BLaER1 treated with 17β-estradiol and CSF1 and Interleukin-3, amounts not matched to agents 10 nM and 100 nM (cell line): ENCODE measurements around the gene ERAP2.

Source experiments
- H3K27ac ChIP-seq, 11 experiments: shearing (Covaris generic); formaldehyde crosslinking; 2 replicates each; pipeline ENCODE4 v1.8.1; 2022
- H3K27me3 ChIP-seq, 11 experiments: shearing (Covaris generic); formaldehyde crosslinking; 2 replicates each; pipeline ENCODE4 v1.8.1; 2022
- H3K36me3 ChIP-seq, 11 experiments: shearing (Covaris generic); formaldehyde crosslinking; 2 replicates each; pipeline ENCODE4 v1.8.1; 2022
- H3K4me1 ChIP-seq, 10 experiments: shearing (Covaris generic); formaldehyde crosslinking; 2 replicates each; pipeline ENCODE4 v1.8.1; 2022
- H3K4me2 ChIP-seq, 11 experiments: shearing (Covaris generic); formaldehyde crosslinking; 2 replicates each; pipeline ENCODE4 v1.8.1; 2022
- H3K4me3 ChIP-seq, 10 experiments: shearing (Covaris generic); formaldehyde crosslinking; 2 replicates each; pipeline ENCODE4 v1.8.1; 2022
- H3K9ac ChIP-seq, 11 experiments: shearing (Covaris generic); formaldehyde crosslinking; 2 replicates each; pipeline ENCODE4 v1.8.1; 2022
- H3K9me3 ChIP-seq, 11 experiments: shearing (Covaris generic); formaldehyde crosslinking; replicated peaks in 1 of 11; 2 replicates each; pipeline ENCODE4 v1.8.1; 2022
- H4K20me1 ChIP-seq, 11 experiments: shearing (Covaris generic); formaldehyde crosslinking; 2 replicates each; pipeline ENCODE4 v1.8.1; 2022
- Cebpa-rat ChIP-seq, 11 experiments: shearing (Covaris generic); IDR thresholded peaks; 2 replicates each; pipeline ENCODE4 v1.8.1; 2022

ERAP2 gene

GRCh38 chr5:96931605-96932004 lies 55.3 kb downstream of the ERAP2 start:
- Histone ChIP-seq H3K4me2 (peak overlapping the region; percentile 82 to 97 (median 90)), H4K20me1 (no peaks in the 10 kb centered on the region), H3K4me1 (peaks cover 42 to 52% (median 51%) of the 10 kb centered on the region in 10 experiments), H3K36me3 (no peaks in the 10 kb centered on the region), H3K27ac (peak overlapping the region in 9 of 11 experiments; percentile 92 to 98 (median 95); a peak in 17 of 22 replicates), H3K9me3 (peaks cover 0 to 4% (median 0%) of the 10 kb centered on the region in 11 experiments; a peak in 2 of 22 replicates), H3K27me3 (no peaks in the 10 kb centered on the region), H3K9ac (peak overlapping the region in 3 of 11 experiments; percentile 1 to 97 (median 22); a peak in 3 of 22 replicates), H3K4me3 (peak overlapping the region in 1 of 10 experiments; percentile 76; a peak in 2 of 20 replicates)
- no peak for TF ChIP-seq Cebpa-rat (IDR thresholded peaks at IDR 0.05)

GRCh38 chr5:96932026-96932425 lies 55.7 kb downstream of the ERAP2 start:
- peaks cover 42 to 55% (median 50%) of the 10 kb centered on the region in 10 experiments for H3K4me1 ChIP-seq
- H3K27ac ChIP-seq = peak overlapping the region in 10 of 11 experiments; percentile 85 to 98 (median 95); a peak in 19 of 22 replicates
- H3K4me2 ChIP-seq = peak overlapping the region; percentile 82 to 97 (median 90)
- peaks cover 0 to 4% (median 0%) of the 10 kb centered on the region in 11 experiments; a peak in 3 of 22 replicates for H4K20me1 ChIP-seq
- no peak for TF ChIP-seq Cebpa-rat (IDR thresholded peaks at IDR 0.05)
- H3K9me3 ChIP-seq = peaks cover 0 to 4% (median 0%) of the 10 kb centered on the region in 11 experiments; a peak in 2 of 22 replicates
- peak overlapping the region in 8 of 10 experiments; percentile 74 to 90 (median 80); a peak in 13 of 20 replicates for H3K4me3 ChIP-seq
- no peaks in the 10 kb centered on the region for H3K36me3 ChIP-seq
- H3K9ac ChIP-seq = peak overlapping the region in 7 of 11 experiments; percentile 89 to 97 (median 91); a peak in 7 of 22 replicates
- H3K27me3 ChIP-seq = no peaks in the 10 kb centered on the region

- Histone ChIP-seq H3K27ac (peak overlapping the region; percentile 78 to 98 (median 95)), H3K36me3 (no peaks in the 10 kb centered on the region), H3K27me3 (no peaks in the 10 kb centered on the region), H3K9me3 (peaks cover 0 to 1% (median 0%) of the 10 kb centered on the region in 11 experiments; a peak in 1 of 22 replicates), H3K4me1 (peaks cover 55 to 69% (median 64%) of the 10 kb centered on the region in 10 experiments), H3K4me2 (peak overlapping the region; percentile 82 to 97 (median 90)), H4K20me1 (peaks cover 0 to 22% (median 11%) of the 10 kb centered on the region in 11 experiments; a peak in 12 of 22 replicates), H3K4me3 (peak overlapping the region; percentile 74 to 90 (median 78)), H3K9ac (peak overlapping the region; percentile 89 to 97 (median 92))
- TF ChIP-seq Cebpa-rat (IDR thresholded peaks at IDR 0.05) = no peak
Measured at GRCh38 chr5:96933764-96934707, 57.7 kb downstream of the ERAP2 start.

GRCh38 chr5:96934708-96935558 lies 58.6 kb downstream of the ERAP2 start:
- Histone ChIP-seq H3K36me3 (no peaks in the 10 kb centered on the region), H3K4me2 (peak overlapping the region; percentile 82 to 97 (median 90)), H3K27ac (peak overlapping the region; percentile 78 to 98 (median 95)), H3K27me3 (no peaks in the 10 kb centered on the region), H4K20me1 (peaks cover 0 to 30% (median 11%) of the 10 kb centered on the region in 11 experiments; a peak in 12 of 22 replicates), H3K4me3 (peak overlapping the region; percentile 74 to 90 (median 78)), H3K9me3 (no peaks in the 10 kb centered on the region), H3K4me1 (peaks cover 50 to 66% (median 59%) of the 10 kb centered on the region in 10 experiments), H3K9ac (peak overlapping the region; percentile 89 to 97 (median 92))
- no peak for TF ChIP-seq Cebpa-rat (IDR thresholded peaks at IDR 0.05)

- Histone ChIP-seq H3K4me1 (peaks cover 41 to 61% (median 50%) of the 10 kb centered on the region in 10 experiments), H4K20me1 (peaks cover 0 to 35% (median 11%) of the 10 kb centered on the region in 11 experiments; a peak in 12 of 22 replicates), H3K9ac (peak within 1 kb of the TSS; percentile 89 to 97 (median 92)), H3K27ac (peak within 1 kb of the TSS; percentile 80 to 98 (median 95)), H3K36me3 (peaks cover 0 to 5% (median 0%) of the 10 kb centered on the region in 11 experiments; a peak in 4 of 22 replicates), H3K9me3 (no peaks in the 10 kb centered on the region), H3K4me3 (peak within 1 kb of the TSS; percentile 74 to 90 (median 78)), H3K27me3 (no peaks in the 10 kb centered on the region), H3K4me2 (peak within 1 kb of the TSS; percentile 82 to 97 (median 90))
- no peak for TF ChIP-seq Cebpa-rat (IDR thresholded peaks at IDR 0.05)
Measured at GRCh38 chr5:96935559-96936430, 59.5 kb downstream of the ERAP2 start, which contains the start of gene LNPEP. TSS of gene LNPEP (plus strand) at chr5:96936080. CDS start at chr5:96936156, 76 bp downstream.

- TF ChIP-seq Cebpa-rat (IDR thresholded peaks at IDR 0.05) = no peak
- Histone ChIP-seq H3K27ac (peak overlapping the region; percentile 80 to 98 (median 95)), H3K4me2 (peak overlapping the region; percentile 74 to 97 (median 87)), H3K4me1 (peaks cover 32 to 52% (median 41%) of the 10 kb centered on the region in 10 experiments), H3K9ac (peak overlapping the region; percentile 89 to 97 (median 92)), H4K20me1 (peaks cover 0 to 39% (median 11%) of the 10 kb centered on the region in 11 experiments; a peak in 12 of 22 replicates), H3K27me3 (no peaks in the 10 kb centered on the region), H3K36me3 (peaks cover 0 to 14% (median 8%) of the 10 kb centered on the region in 11 experiments; a peak in 16 of 22 replicates), H3K9me3 (peaks cover 0 to 6% (median under 1%) of the 10 kb centered on the region in 11 experiments; a peak in 4 of 22 replicates), H3K4me3 (peak overlapping the region; percentile 74 to 90 (median 78))
Measured at GRCh38 chr5:96936431-96937320, 60.4 kb downstream of the ERAP2 start.
